ENCODE measurements around the gene UMODL1. TPM values are rescaled to one million over a fixed set of nuclear protein-coding genes. Genes with fewer than 3 reads are reported as not detected.

The UMODL1 gene
- total and polyA plus RNA-seq, 8 donors: 0.02 to 0.06 TPM; not detected in 6

DNA sequence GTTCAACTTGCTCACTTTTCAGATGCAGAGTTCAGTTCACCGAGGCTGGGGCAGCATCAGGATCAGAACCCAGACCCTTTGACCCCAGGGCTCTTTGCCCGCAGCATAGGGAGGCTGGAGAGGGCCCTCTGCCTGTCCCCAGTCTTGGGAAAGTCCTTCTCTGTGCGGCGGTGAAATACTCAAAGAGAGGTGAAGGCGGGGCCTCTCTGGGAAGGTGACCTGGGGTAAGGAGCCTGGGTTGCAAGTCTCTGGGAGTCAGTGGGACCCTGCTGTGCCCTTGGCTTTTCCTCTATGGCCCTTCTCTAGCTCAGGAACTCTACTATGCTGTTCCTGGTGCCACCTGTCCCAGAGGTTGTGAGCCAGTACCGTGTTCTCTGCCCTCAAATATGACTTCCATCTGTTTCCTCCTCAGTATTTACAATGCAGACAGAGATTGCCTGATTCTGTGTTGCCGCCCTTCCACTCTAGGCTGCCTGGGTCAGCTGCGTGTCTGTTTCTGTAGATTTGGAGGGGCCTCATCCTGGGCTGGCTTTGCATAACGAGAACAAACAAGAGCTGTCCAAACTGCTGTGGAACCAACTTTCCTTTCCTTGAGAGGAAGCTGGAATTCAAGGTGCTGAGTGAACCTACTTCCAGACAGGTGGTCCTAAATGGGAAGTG, 42.2 kb upstream of the UMODL1 start:
- no peak for FAIRE-seq

DNA sequence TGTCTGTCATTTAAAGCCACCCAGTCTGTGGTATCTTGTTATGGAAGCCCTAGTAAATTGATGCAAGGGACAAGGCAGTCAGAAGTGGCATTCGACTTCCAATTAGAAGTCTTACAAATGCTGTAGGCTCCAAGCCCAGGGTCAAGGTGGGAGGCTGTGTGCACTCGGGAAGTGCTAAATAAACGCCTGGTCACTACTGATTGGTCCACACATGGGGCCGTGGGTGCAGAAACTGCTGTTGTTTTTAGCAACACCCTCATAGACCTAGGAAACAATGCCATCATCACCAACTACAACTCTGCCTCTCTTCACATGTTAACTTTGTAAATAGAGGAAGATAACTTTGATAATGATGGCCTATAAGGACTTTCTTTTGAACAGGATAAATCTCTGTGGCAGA, 40.8 kb upstream of the UMODL1 start:
- no peaks in the 10 kb centered on the region for H3K36me3 ChIP-seq
- H3K4me3 ChIP-seq: no peak overlapping the region
- TF ChIP-seq, protein P1, sequence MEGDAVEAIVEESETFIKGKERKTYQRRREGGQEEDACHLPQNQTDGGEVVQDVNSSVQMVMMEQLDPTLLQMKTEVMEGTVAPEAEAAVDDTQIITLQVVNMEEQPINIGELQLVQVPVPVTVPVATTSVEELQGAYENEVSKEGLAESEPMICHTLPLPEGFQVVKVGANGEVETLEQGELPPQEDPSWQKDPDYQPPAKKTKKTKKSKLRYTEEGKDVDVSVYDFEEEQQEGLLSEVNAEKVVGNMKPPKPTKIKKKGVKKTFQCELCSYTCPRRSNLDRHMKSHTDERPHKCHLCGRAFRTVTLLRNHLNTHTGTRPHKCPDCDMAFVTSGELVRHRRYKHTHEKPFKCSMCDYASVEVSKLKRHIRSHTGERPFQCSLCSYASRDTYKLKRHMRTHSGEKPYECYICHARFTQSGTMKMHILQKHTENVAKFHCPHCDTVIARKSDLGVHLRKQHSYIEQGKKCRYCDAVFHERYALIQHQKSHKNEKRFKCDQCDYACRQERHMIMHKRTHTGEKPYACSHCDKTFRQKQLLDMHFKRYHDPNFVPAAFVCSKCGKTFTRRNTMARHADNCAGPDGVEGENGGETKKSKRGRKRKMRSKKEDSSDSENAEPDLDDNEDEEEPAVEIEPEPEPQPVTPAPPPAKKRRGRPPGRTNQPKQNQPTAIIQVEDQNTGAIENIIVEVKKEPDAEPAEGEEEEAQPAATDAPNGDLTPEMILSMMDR (IDR thresholded peaks at IDR 0.05): no peak
- intact Hi-C loops (cut with DNase I): no loop called here
- H3K27me3 ChIP-seq: no peaks in the 10 kb centered on the region
- no peak overlapping the region for H3K27ac ChIP-seq
- H3K9me3 ChIP-seq: no peaks in the 10 kb centered on the region
- FAIRE-seq: no peak
- WGBS, 2 donors: 64 to 78% methylated on average over 4 of the region's 4 CpGs
- H3K4me1 ChIP-seq: no peaks in the 10 kb centered on the region
- no peak for DNase-seq
- ATAC-seq: no peak

More for the DNA sequence above, 42.2 kb upstream of the UMODL1 start:
- Histone ChIP-seq H3K4me3 (no peak overlapping the region), H3K9me3 (no peaks in the 10 kb centered on the region), H3K27ac (no peak overlapping the region), H3K27me3 (no peaks in the 10 kb centered on the region), H3K4me1 (no peaks in the 10 kb centered on the region), H3K36me3 (no peaks in the 10 kb centered on the region)
- intact Hi-C loops (cut with DNase I): loop anchor here in 1 of 3 donors (10.0 kb wide), 1 partner anchor 86 kb away; no protein-coding TSS in a partner anchor
- TF ChIP-seq, protein P1 (IDR thresholded peaks at IDR 0.05): no peak
- ATAC-seq (no peak), DNase-seq (no peak)
- 78 to 79% methylated on average over 9 of the region's 9 CpGs for WGBS, 2 donors

DNA sequence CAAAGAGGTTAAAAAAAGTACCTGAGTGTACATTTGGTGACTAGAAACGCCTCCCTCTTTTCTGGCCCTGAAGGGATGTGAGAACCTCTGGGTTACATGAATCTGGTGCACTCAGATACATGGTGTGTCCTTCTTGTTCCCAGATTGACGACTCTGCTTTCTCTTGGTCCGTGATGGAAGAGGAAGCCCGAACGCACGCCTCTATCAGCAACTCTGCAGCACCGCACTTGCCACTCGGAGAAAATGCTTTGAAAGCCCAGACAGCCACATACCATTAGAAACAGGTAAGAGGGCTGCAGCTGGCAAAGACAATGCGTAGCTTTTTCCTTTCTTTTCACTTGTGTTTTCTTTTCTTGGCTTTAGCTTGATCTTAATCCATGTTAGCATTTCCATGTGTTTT, 39.9 kb upstream of the UMODL1 start:
- WGBS, 2 donors: 75 to 76% methylated on average over 9 of the region's 9 CpGs
- H3K4me3 ChIP-seq: no peak overlapping the region
- TF ChIP-seq, protein P1 (IDR thresholded peaks at IDR 0.05): no peak
- DNase-seq (no peak), FAIRE-seq (no peak), ATAC-seq (no peak)
- H3K36me3 ChIP-seq: no peaks in the 10 kb centered on the region
- no peaks in the 10 kb centered on the region for H3K27me3 ChIP-seq
- no peaks in the 10 kb centered on the region for H3K4me1 ChIP-seq
- intact Hi-C loops (cut with DNase I): no loop called here
- H3K9me3 ChIP-seq: no peaks in the 10 kb centered on the region
- H3K27ac ChIP-seq: no peak overlapping the region

DNA sequence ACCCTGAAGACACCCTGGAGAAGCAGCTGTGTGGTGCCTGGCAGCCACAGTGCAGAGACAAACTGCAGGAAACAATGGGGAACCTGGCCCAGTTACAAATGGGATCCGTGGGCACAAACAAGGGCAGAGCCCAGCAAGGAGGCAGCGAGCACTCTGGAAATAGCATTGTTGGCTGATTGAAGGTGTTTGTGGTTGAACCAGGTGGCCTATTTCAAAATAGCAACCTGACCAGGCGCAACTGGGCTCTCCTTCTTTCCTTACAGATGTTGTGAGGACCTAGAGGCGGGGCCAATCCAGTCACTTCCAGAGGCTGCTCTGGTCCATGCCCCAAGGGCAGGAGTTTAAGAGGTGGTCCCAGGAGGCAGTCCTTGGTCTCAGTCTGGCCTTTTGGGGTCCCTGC, 39.3 kb upstream of the UMODL1 start:
- no peaks in the 10 kb centered on the region for H3K27me3 ChIP-seq
- 87 to 96% methylated on average over 4 of the region's 4 CpGs for WGBS, 2 donors
- no peaks in the 10 kb centered on the region for H3K4me1 ChIP-seq
- H3K9me3 ChIP-seq: no peaks in the 10 kb centered on the region
- no peak for ATAC-seq
- H3K36me3 ChIP-seq: no peaks in the 10 kb centered on the region
- FAIRE-seq: no peak
- intact Hi-C loops (cut with DNase I): no loop called here
- TF ChIP-seq, protein P1 (IDR thresholded peaks at IDR 0.05): no peak
- peak in 1 of 6 donors; percentile 26 for DNase-seq
- no peak overlapping the region for H3K4me3 ChIP-seq
- no peak overlapping the region for H3K27ac ChIP-seq

DNA sequence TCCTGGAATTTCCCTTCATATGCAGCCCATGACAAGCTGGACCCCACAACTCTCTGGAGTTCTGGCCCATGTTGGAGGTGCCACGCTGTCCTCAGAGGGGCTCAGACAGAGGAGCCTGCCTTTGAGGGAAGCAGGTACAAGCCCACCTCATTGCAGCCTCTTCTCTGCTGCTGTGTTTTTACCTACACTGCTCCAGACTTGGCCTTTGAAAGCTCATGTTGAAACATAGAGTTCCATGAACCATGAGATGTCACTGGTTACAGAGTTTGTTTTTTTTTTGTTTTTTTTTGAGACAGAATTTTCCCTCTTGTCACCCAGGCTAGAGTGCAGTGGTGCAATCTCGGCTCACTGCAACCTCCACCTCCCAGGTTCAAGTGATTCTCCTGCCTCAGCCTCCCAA, 38.9 kb upstream of the UMODL1 start:
- DNase-seq: peak in 1 of 6 donors; percentile 21
- intact Hi-C loops (cut with DNase I): no loop called here
- Histone ChIP-seq H3K4me1 (no peaks in the 10 kb centered on the region), H3K36me3 (no peaks in the 10 kb centered on the region), H3K4me3 (no peak overlapping the region), H3K9me3 (no peaks in the 10 kb centered on the region), H3K27me3 (no peaks in the 10 kb centered on the region), H3K27ac (no peak overlapping the region)
- no peak for ATAC-seq
- TF ChIP-seq, protein P1 (IDR thresholded peaks at IDR 0.05): no peak
- no peak for FAIRE-seq
- 89 to 94% methylated on average over 2 of the region's 2 CpGs for WGBS, 2 donors

Data from pancreas (tissue), 10 donors.